A549 (cell line): Measurements from ENCODE around the gene ANKRD63. TPM values are rescaled to one million over a fixed set of nuclear protein-coding genes. Genes with fewer than 3 reads are reported as not detected.

Source experiments
- ATAC-seq, 2 experiments: fragments of 200-7000 bp in 1 of 2; fragments of >200 bp in 1 of 2; cut with Nextera tagmentation in 1 of 2; cut with Tn5 transposase in 1 of 2; 3 replicates each; pipeline versions ENCODE4 v1.8.0 to v1.9.1; 2018 to 2020; ENCODE audit warnings: mild to moderate bottlenecking in 1 of 2, moderate library complexity in 1 of 2
- CTCF ChIA-PET: fragments of 300-600 bp; sonication (Branson Sonifier 250); formaldehyde crosslinking; extraction: SDS; loops from one replicate; lab custom pipeline; 2021; ENCODE audit warnings: antibody characterized with exemption, inconsistent platforms; lab: Yijun Ruan, JAX
- POLR2A ChIA-PET: fragments of 350-600 bp; formaldehyde crosslinking; extraction: SDS; loops from one replicate; lab custom pipeline; 2021; ENCODE audit warnings: antibody characterized with exemption, inconsistent platforms; lab: Yijun Ruan, JAX
- DNase-seq, 2 experiments: peaks; one replicate each; pipeline versions ENCODE4 v3.0.0 to v3.0.0-alpha.2; 2011 to 2016; ENCODE audit warnings: low read depth in 1 of 2, low spot score in 1 of 2
- FAIRE-seq: peaks from 2 replicates; lab custom pipeline; 2011; peaks lifted over from hg19 to GRCh38; lab: Jason Lieb, UNC
- H3K27ac ChIP-seq, 2 experiments: fragments of >200 bp; sonication (Bioruptor Twin); formaldehyde crosslinking; 3 replicates each; pipeline ENCODE4 v1.5.1; 2016 to 2017
- H3K4me1 ChIP-seq: fragments of >200 bp; sonication (Bioruptor Twin); formaldehyde crosslinking; 3 replicates; pipeline ENCODE4 v1.6.1; 2016
- H3K4me2 ChIP-seq: fragments of >200 bp; sonication (Bioruptor Twin); formaldehyde crosslinking; 3 replicates; pipeline ENCODE4 v1.6.1; 2016
- H3K4me3 ChIP-seq: fragments of >200 bp; sonication (Bioruptor Twin); formaldehyde crosslinking; 3 replicates; pipeline ENCODE4 v1.5.1; 2016
- H3K9me3 ChIP-seq: fragments of >200 bp; sonication (Bioruptor Twin); formaldehyde crosslinking; 3 replicates; pipeline ENCODE4 v1.6.1; 2016
- BHLHE40 ChIP-seq: IDR thresholded peaks from 2 replicates; pipeline ENCODE4 v1.6.1; 2012; ENCODE audit warnings: low read depth, low read length, inconsistent platforms
- CEBPB ChIP-seq, 2 experiments: fragments of >200 bp in 1 of 2; sonication (Bioruptor Twin) in 1 of 2; formaldehyde crosslinking in 1 of 2; IDR thresholded peaks; 2 replicates each; pipeline ENCODE4 v1.6.1; 2012 to 2016
- E2F6 ChIP-seq: IDR thresholded peaks from 2 replicates; pipeline ENCODE4 v1.6.1; 2012; ENCODE audit warnings: low read depth, borderline replicate concordance
- EHMT2 ChIP-seq: fragments of 200-600 bp; sonication (generic); IDR thresholded peaks from 2 replicates; pipeline ENCODE4 v1.6.1; 2016; ENCODE audit warnings: antibody characterized with exemption, low read depth, mild to moderate bottlenecking, moderate library complexity
- FOSB ChIP-seq: fragments of 250-450 bp; sonication (Bioruptor Pico); IDR thresholded peaks from 2 replicates; pipeline ENCODE4 v1.5.0; 2020; ENCODE audit warnings: mild to moderate bottlenecking, moderate library complexity
- FOSL2 ChIP-seq, 2 experiments: fragments of 450-650 bp in 1 of 2; fragments of >200 bp in 1 of 2; sonication (Bioruptor Twin) in 1 of 2; formaldehyde crosslinking; IDR thresholded peaks; 2 replicates each; pipeline versions ENCODE4 v1.5.0 to v1.6.1; 2016 to 2020; ENCODE audit warnings: mild to moderate bottlenecking in 1 of 2, moderate library complexity in 1 of 2
- HDAC2 ChIP-seq: fragments of 200-600 bp; sonication (generic); IDR thresholded peaks from 2 replicates; pipeline ENCODE4 v1.6.1; 2016
- KDM1A ChIP-seq: fragments of 200-600 bp; sonication (generic); IDR thresholded peaks from 2 replicates; pipeline ENCODE4 v1.6.1; 2016; ENCODE audit warnings: low read depth, mild to moderate bottlenecking
- MAFK ChIP-seq: fragments of 450-650 bp; IDR thresholded peaks from 2 replicates; pipeline ENCODE4 v1.6.1; 2014; ENCODE audit not compliant: partially characterized antibody
- MAX ChIP-seq: IDR thresholded peaks from 2 replicates; pipeline ENCODE4 v1.6.1; 2012
- PHF8 ChIP-seq: fragments of 200-600 bp; sonication (generic); IDR thresholded peaks from 2 replicates; pipeline ENCODE4 v1.6.1; 2016; ENCODE audit warnings: low read depth, mild to moderate bottlenecking, antibody characterized with exemption, moderate library complexity, borderline replicate concordance
- POLR2A ChIP-seq: IDR thresholded peaks from 2 replicates; pipeline ENCODE4 v1.6.1; 2012; ENCODE audit warnings: mild to moderate bottlenecking, low read length
- POLR2AphosphoS2 ChIP-seq: conservative IDR thresholded peaks from 2 replicates; pipeline ENCODE4 v1.6.1; 2012; ENCODE audit warnings: low read length, improper control_type of control experiment, inconsistent platforms
- RCOR1 ChIP-seq: fragments of 150-350 bp; IDR thresholded peaks from 2 replicates; pipeline ENCODE4 v1.6.1; 2014; ENCODE audit warnings: antibody characterized with exemption, low read length, low read depth
- REST ChIP-seq: fragments of 200-600 bp; sonication (generic); IDR thresholded peaks from 2 replicates; pipeline ENCODE4 v1.6.1; 2016; ENCODE audit warnings: antibody characterized with exemption, mild to moderate bottlenecking, moderate library complexity
- RFX5 ChIP-seq: fragments of 450-650 bp; IDR thresholded peaks from 2 replicates; pipeline ENCODE4 v1.7.1; 2014; ENCODE audit warnings: antibody characterized with exemption, mild to moderate bottlenecking, moderate library complexity
- SREBF2 ChIP-seq: fragments of 450-650 bp; IDR thresholded peaks from 2 replicates; pipeline ENCODE4 v1.6.1; 2014; ENCODE audit warnings: mild to moderate bottlenecking, moderate library complexity
- TP53 ChIP-seq: fragments of 250-450 bp; sonication (Bioruptor Pico); IDR thresholded peaks from 2 replicates; pipeline ENCODE4 v1.5.0; 2021; ENCODE audit warnings: mild to moderate bottlenecking, moderate library complexity
- ZNF302 ChIP-seq: fragments of 250-450 bp; sonication (Bioruptor Pico); IDR thresholded peaks from 2 replicates; pipeline ENCODE4 v1.9.0; 2021; ENCODE audit warnings: inconsistent platforms, mild to moderate bottlenecking, moderate library complexity
- WGBS: methylation state at CpG from one replicate; pipeline ENCODE4 v1.1.6; 2017; ENCODE audit errors: missing lambda C conversion rate; 5-methylcytosine and 5-hydroxymethylcytosine counted together
- polyA plus RNA-seq, 4 experiments: library from polyadenylated mRNA; depleted of rRNA in 3 of 4; stranded (reverse); fragments of >200 nt; fragmentation: RNase III in 1 of 4; extraction: RNeasy Plus Mini Kit Qiagen cat#74134 plus additional on column Dnase treatment in 1 of 4; gene quantifications; 2 replicates in 3 of 4; 3 replicates in 1 of 4; pipeline ENCODE4 v1.2.3, GENCODE V29; 2011 to 2017

ANKRD63 gene
- polyA plus RNA-seq, 2 of the 4 experiments (the other 2 are of a cell fraction), result 0.25 TPM; not detected in 1

GRCh38 chr15:40246496-40247280 is 36.2 kb downstream of the ANKRD63 start:
- H3K4me2 ChIP-seq, result no peak overlapping the region
- ATAC-seq (no peak), DNase-seq (no peak), FAIRE-seq (no peak)
- TF ChIP-seq TP53 (CRISPR knock-in tag) (no peak), FOSL2 (IDR thresholded peaks at IDR 0.05) (no peak), FOSL2 (CRISPR knock-in tag; IDR thresholded peaks at IDR 0.05) (no peak), RFX5 (no peak), FOSB (CRISPR knock-in tag) (no peak), HDAC2 (no peak), SREBF2 (no peak), MAFK (no peak), POLR2A (no peak), CEBPB (IDR thresholded peaks at IDR 0.05) (no peak)
- CTCF ChIA-PET, result interaction anchor here (0.8 to 16.4 kb wide), 6 partner anchors 10 to 175 kb away, joined by 3 to 144 read pairs (median 6); no protein-coding TSS in a partner anchor
- 76% methylated on average over 8 of the region's 8 CpGs for WGBS
- H3K27ac ChIP-seq, result no peak overlapping the region
- H3K4me1 ChIP-seq, result no peaks in the 10 kb centered on the region
- POLR2A ChIA-PET, result interaction anchor here (0.7 kb wide), 1 partner anchor 20 kb away, joined by 5 read pairs; no protein-coding TSS in a partner anchor
- no peaks in the 10 kb centered on the region for H3K9me3 ChIP-seq
- no peak overlapping the region for H3K4me3 ChIP-seq

- Histone ChIP-seq H3K27ac (no peak overlapping the region), H3K4me1 (no peaks in the 10 kb centered on the region), H3K9me3 (no peaks in the 10 kb centered on the region), H3K4me3 (no peak overlapping the region), H3K4me2 (no peak overlapping the region)
- TF ChIP-seq TP53 (CRISPR knock-in tag), result no peak
- no peak for TF ChIP-seq KDM1A
- no peak for TF ChIP-seq E2F6
- no peak for TF ChIP-seq PHF8
- TF ChIP-seq BHLHE40, result no peak
- no peak for TF ChIP-seq MAX
- TF ChIP-seq EHMT2, result no peak
- TF ChIP-seq ZNF302, result no peak
- no peak for TF ChIP-seq RCOR1
- no peak for TF ChIP-seq REST
- TF ChIP-seq POLR2AphosphoS2, result no peak
- ChIA-PET CTCF (interaction anchor here (0.7 to 16.4 kb wide), 5 partner anchors 11 to 33 kb away, joined by 3 to 144 read pairs (median 4); no protein-coding TSS in a partner anchor), POLR2A (no interaction called here)
- 78% methylated on average over 9 of the region's 9 CpGs for WGBS
- no peak for DNase-seq
- ATAC-seq, result no peak
- FAIRE-seq, result no peak
Observed at GRCh38 chr15:40245666-40246450, 37.0 kb downstream of the ANKRD63 start.
